Body of pancreas (tissue), 4 donors: ENCODE results near the gene APBA1. TPM values are rescaled to one million over a fixed set of nuclear protein-coding genes. Genes with fewer than 3 reads are reported as not detected.
"Not testable (repeated sequence)": the region's sequence is repeated elsewhere in the genome, so short reads cannot be mapped to it uniquely, and the experiment has no call there.

ENCODE experiments used
- ATAC-seq: fragments of 150-250 bp; one replicate; pipeline ENCODE4 v1.9.1; 2016
- DNase-seq, 4 donors: peaks; one replicate each; pipeline ENCODE4 v3.0.0-alpha.2; 2019
- H3K27ac ChIP-seq, 4 donors: fragments of 200-600 bp; sonication (generic); 1 replicate in 3 of 4; 2 replicates in 1 of 4; pipeline versions ENCODE4 v1.5.1 to v1.6.1; 2016 to 2019; ENCODE audit warnings: mild to moderate bottlenecking in 1 of 4, mixed read lengths in 1 of 4, moderate library complexity in 1 of 4
- H3K27me3 ChIP-seq, 2 donors: fragments of 200-600 bp; sonication (generic); one replicate each; pipeline ENCODE4 v1.6.0; 2016; ENCODE audit warnings: mild to moderate bottlenecking in 1 of 2
- H3K36me3 ChIP-seq, 2 donors: fragments of 200-600 bp; sonication (generic); replicated peaks in 1 of 2; 2 replicates each; pipeline ENCODE4 v1.5.1; 2016; ENCODE audit warnings: low read depth in 2 of 2; ENCODE audit not compliant: insufficient read depth in 1 of 2
- H3K4me1 ChIP-seq: fragments of 200-600 bp; sonication (generic); one replicate; pipeline ENCODE4 v1.6.0; 2016
- H3K4me3 ChIP-seq, 2 donors: fragments of 200-600 bp; sonication (generic); 1 replicate in 1 of 2; 2 replicates in 1 of 2; pipeline ENCODE4 v1.5.1; 2016 to 2019
- H3K9me3 ChIP-seq, 3 donors: fragments of 200-600 bp; sonication (generic); 1 replicate in 2 of 3; 2 replicates in 1 of 3; pipeline ENCODE4 v1.5.1; 2016
- CTCF ChIP-seq, 7 experiments: fragments of 450-650 bp in 4 of 7; fragments of 200-600 bp in 3 of 7; sonication (generic) in 3 of 7; IDR thresholded peaks; one replicate each; pipeline ENCODE4 v1.5.1; 2016 to 2019; ENCODE audit warnings: antibody characterized with exemption in 7 of 7
- POLR2A ChIP-seq, 3 donors: fragments of 450-650 bp; IDR thresholded peaks; one replicate each; pipeline ENCODE4 v1.6.1; 2016; ENCODE audit warnings: antibody characterized with exemption in 3 of 3, mild to moderate bottlenecking in 2 of 3
- WGBS, 2 donors: methylation state at CpG; one replicate each; pipeline ENCODE4 v1.1.5; 2017; 5-methylcytosine and 5-hydroxymethylcytosine counted together
- intact Hi-C: fragments of 100-400 bp; cut with DNase I; formaldehyde crosslinking; loops from one replicate; pipeline ENCODE4 v1.15.1; 2023
- total RNA-seq, 2 donors: library from RNA; depleted of rRNA; stranded (reverse); fragments of >200 nt; gene quantifications; one replicate each; pipeline ENCODE4 v1.1.0, GENCODE V29; 2016

APBA1 gene
- total RNA-seq, 2 donors from 2014 or later: 3.3 to 3.6 TPM

GRCh38 chr9:69601698-69602097 is 70.5 kb downstream of the APBA1 start:
- 74 to 88% methylated on average over 1 of the region's 1 CpG for WGBS, 2 donors
- intact Hi-C loops: no loop called here

GRCh38 chr9:69600314-69601047 is 71.7 kb downstream of the APBA1 start:
- TF ChIP-seq POLR2A (IDR thresholded peaks at IDR 0.05) (no peak), CTCF (IDR thresholded peaks at IDR 0.05) (no peak)
- WGBS, 2 donors: 90 to 95% methylated on average over 7 of the region's 7 CpGs
- intact Hi-C loops: no loop called here

More at GRCh38 chr9:69601698-69602097, 70.5 kb downstream of the APBA1 start:
- DNase-seq (no peak), ATAC-seq (no peak)
- Histone ChIP-seq H3K36me3 (no peaks in the 10 kb centered on the region), H3K27me3 (no peaks in the 10 kb centered on the region), H3K4me1 (peaks cover 14% of the 10 kb centered on the region), H3K4me3 (no peak overlapping the region), H3K27ac (no peak overlapping the region), H3K9me3 (no peaks in the 10 kb centered on the region)
- TF ChIP-seq POLR2A (IDR thresholded peaks at IDR 0.05): no peak
- TF ChIP-seq CTCF (IDR thresholded peaks at IDR 0.05): no peak

GRCh38 chr9:69599232-69599971 is 72.8 kb downstream of the APBA1 start:
- Histone ChIP-seq H3K9me3 (no peaks in the 10 kb centered on the region), H3K36me3 (no peaks in the 10 kb centered on the region), H3K4me3 (no peak overlapping the region), H3K4me1 (peaks cover 17% of the 10 kb centered on the region), H3K27ac (no peak overlapping the region), H3K27me3 (no peaks in the 10 kb centered on the region)
- intact Hi-C loops: no loop called here
- ATAC-seq: no peak
- 90 to 92% methylated on average over 8 of the region's 8 CpGs for WGBS, 2 donors
- DNase-seq: no peak
- TF ChIP-seq CTCF (IDR thresholded peaks at IDR 0.05): no peak
- no peak for TF ChIP-seq POLR2A (IDR thresholded peaks at IDR 0.05)

More at GRCh38 chr9:69600314-69601047, 71.7 kb downstream of the APBA1 start:
- Histone ChIP-seq H3K36me3 (no peaks in the 10 kb centered on the region), H3K27me3 (no peaks in the 10 kb centered on the region), H3K27ac (no peak overlapping the region), H3K9me3 (no peaks in the 10 kb centered on the region), H3K4me1 (peaks cover 14% of the 10 kb centered on the region), H3K4me3 (no peak overlapping the region)
- DNase-seq (no peak), ATAC-seq (no peak)

- H3K27ac ChIP-seq, DNase-seq, intact Hi-C loops, ATAC-seq, H3K9me3 ChIP-seq, H3K27me3 ChIP-seq, H3K36me3 ChIP-seq, H3K4me3 ChIP-seq: not testable (repeated sequence)
- WGBS, 2 donors: 60 to 72% methylated on average over 1 of the region's 1 CpG
- H3K4me1 ChIP-seq: peaks cover 23% of the 10 kb centered on the region
Observed at GRCh38 chr9:69596906-69597305, 75.3 kb downstream of the APBA1 start.

GRCh38 chr9:69594180-69594579 is 78.0 kb downstream of the APBA1 start:
- Histone ChIP-seq H3K27me3 (no peaks in the 10 kb centered on the region), H3K4me1 (peaks cover 23% of the 10 kb centered on the region), H3K4me3 (no peak overlapping the region), H3K36me3 (no peaks in the 10 kb centered on the region), H3K9me3 (no peaks in the 10 kb centered on the region), H3K27ac (no peak overlapping the region)
- 5 to 25% methylated on average over 2 of the region's 2 CpGs for WGBS, 2 donors
- ATAC-seq (peak; percentile 60), DNase-seq (peak; percentile 38 to 60 (median 50))
- no peak for TF ChIP-seq CTCF (IDR thresholded peaks at IDR 0.05)
- TF ChIP-seq POLR2A (IDR thresholded peaks at IDR 0.05): no peak
- intact Hi-C loops: no loop called here
